Sigmoid colon (tissue), 7 donors: ENCODE results near the gene POLR1H. TPM values are rescaled to one million over a fixed set of nuclear protein-coding genes. Genes with fewer than 3 reads are reported as not detected.
A peak's percentile ranks its signal among the peaks of the same experiment; 100 is the strongest.

Source experiments
- DNase-seq: peaks from one replicate; pipeline ENCODE4 v3.0.0-alpha.2; 2019
- H3K27ac ChIP-seq, 4 donors: fragments of 200-600 bp; sonication (generic); one replicate each; pipeline ENCODE4 v1.5.1; 2016 to 2019; ENCODE audit warnings: mild to moderate bottlenecking in 1 of 4
- H3K27me3 ChIP-seq, 3 donors: fragments of 200-600 bp; sonication (generic); one replicate each; pipeline ENCODE4 v1.5.1; 2019; ENCODE audit warnings: mild to moderate bottlenecking in 1 of 3
- H3K36me3 ChIP-seq, 4 donors: fragments of 200-600 bp; sonication (generic); one replicate each; pipeline ENCODE4 v1.5.1; 2016 to 2019
- H3K4me1 ChIP-seq, 4 donors: fragments of 200-600 bp; sonication (generic); one replicate each; pipeline ENCODE4 v1.5.1; 2017 to 2019
- H3K4me3 ChIP-seq, 4 donors: fragments of 200-600 bp; sonication (generic); one replicate each; pipeline ENCODE4 v1.5.1; 2017 to 2019; ENCODE audit warnings: mild to moderate bottlenecking in 2 of 4, moderate library complexity in 1 of 4
- H3K9me3 ChIP-seq, 4 donors: fragments of 200-600 bp in 3 of 4; sonication (generic) in 3 of 4; one replicate each; pipeline versions ENCODE4 v1.5.1 to v1.6.1; 2013 to 2019
- CTCF ChIP-seq, 4 experiments: fragments of 450-650 bp in 3 of 4; fragments of 200-600 bp in 1 of 4; IDR thresholded peaks; one replicate each; pipeline ENCODE4 v1.5.1; 2016 to 2019; ENCODE audit warnings: antibody characterized with exemption in 4 of 4, mild to moderate bottlenecking in 3 of 4, moderate library complexity in 2 of 4
- EP300 ChIP-seq, 4 donors: sonication (generic); formaldehyde crosslinking; IDR thresholded peaks; one replicate each; pipeline ENCODE4 v1.6.1; 2017; ENCODE audit warnings: antibody characterized with exemption in 4 of 4
- POLR2A ChIP-seq, 2 donors: fragments of 450-650 bp; IDR thresholded peaks; one replicate each; pipeline ENCODE4 v1.6.1; 2016; ENCODE audit warnings: antibody characterized with exemption in 2 of 2, mild to moderate bottlenecking in 2 of 2, moderate library complexity in 2 of 2
- POLR2AphosphoS5 ChIP-seq, 4 donors: sonication (generic); formaldehyde crosslinking; IDR thresholded peaks; one replicate each; pipeline ENCODE4 v1.6.1; 2017; ENCODE audit warnings: antibody characterized with exemption in 4 of 4
- WGBS, 2 donors: extraction: QIAGEN DNeasy Blood & Tissue Kit; methylation state at CpG; one replicate each; pipeline ENCODE4 v1.1.7; 2013; 5-methylcytosine and 5-hydroxymethylcytosine counted together
- intact Hi-C: fragments of 100-400 bp; cut with DNase I; formaldehyde crosslinking; loops from one replicate; pipeline ENCODE4 v1.15.1; 2023
- polyA plus RNA-seq, 3 donors: library from polyadenylated mRNA; stranded (reverse); fragments of 200-250 nt; gene quantifications; one replicate each; pipeline ENCODE4 v1.2.3, GENCODE V29; 2013
- total RNA-seq, 4 donors: library from RNA; depleted of rRNA; stranded (reverse); fragments of >200 nt; gene quantifications; one replicate each; pipeline ENCODE4 v1.1.0, GENCODE V29; 2016
- donor health status: healthy with polysubstance abuse.
- donor health status: Bipolar disorder and iron deficiency.
- donor health status: healthy.

Gene POLR1H
- total and polyA plus RNA-seq, 7 donors, result 11.1 to 70.3 (median 29.3) TPM

DNA sequence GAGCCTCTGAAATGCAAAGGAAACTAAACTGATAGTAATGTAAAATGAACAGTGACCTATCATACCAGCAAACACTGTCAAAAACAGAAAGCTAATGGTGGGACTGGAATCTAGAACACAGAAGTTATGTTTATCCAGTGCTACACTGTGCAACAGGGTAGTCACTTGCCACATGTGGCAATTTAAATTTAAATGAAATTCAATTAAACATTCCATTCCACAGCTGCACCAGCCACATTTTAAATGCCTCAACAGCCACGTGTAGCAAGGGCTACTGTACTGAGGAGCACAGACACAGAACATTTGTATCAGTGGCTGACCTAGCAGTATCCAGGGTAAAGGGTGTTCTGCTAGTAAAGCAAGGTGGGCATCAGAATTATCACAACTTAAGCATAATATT is 5.6 kb upstream of the POLR1H start:
- Histone ChIP-seq H3K27me3 (no peaks in the 10 kb centered on the region), H3K9me3 (no peaks in the 10 kb centered on the region), H3K27ac (no peak overlapping the region), H3K36me3 (peaks cover 0 to 27% (median 3%) of the 10 kb centered on the region in 4 donors), H3K4me1 (peaks cover 0 to 13% (median 10%) of the 10 kb centered on the region in 4 donors), H3K4me3 (no peak overlapping the region)
- 60 to 75% methylated on average over 1 of the region's 1 CpG for WGBS, 2 donors
- intact Hi-C loops, result no loop called here
- TF ChIP-seq POLR2AphosphoS5 (IDR thresholded peaks at IDR 0.05) (no peak), POLR2A (IDR thresholded peaks at IDR 0.05) (no peak), EP300 (IDR thresholded peaks at IDR 0.05) (no peak), CTCF (IDR thresholded peaks at IDR 0.05) (no peak)
- DNase-seq, result no peak

DNA sequence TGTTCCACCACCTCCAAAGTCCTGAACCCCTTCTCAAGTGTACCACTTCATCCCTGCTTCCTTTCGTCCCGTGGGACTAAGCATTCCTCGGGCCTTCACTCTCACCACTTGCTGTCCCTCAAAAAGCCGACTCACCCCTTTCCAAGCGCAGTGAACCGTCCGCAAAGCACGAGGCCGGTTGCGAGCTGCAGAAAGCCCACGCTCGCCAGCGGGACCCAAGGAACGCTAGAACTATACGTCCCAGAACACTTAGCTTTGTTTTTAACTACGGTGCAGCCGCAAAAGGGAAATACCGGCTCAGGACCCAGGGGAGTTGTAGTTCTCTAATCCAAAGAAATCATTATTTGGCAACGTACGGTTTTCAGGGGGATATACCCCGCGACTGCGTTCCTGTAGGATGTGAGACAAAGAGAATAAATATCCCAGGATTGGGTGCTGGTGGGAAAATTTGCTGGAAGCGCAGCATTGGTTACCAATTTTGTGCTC is 416 bp upstream of the POLR1H start:
- no peak for TF ChIP-seq CTCF (IDR thresholded peaks at IDR 0.05)
- TF ChIP-seq POLR2AphosphoS5 (IDR thresholded peaks at IDR 0.05), result no peak
- TF ChIP-seq EP300 (IDR thresholded peaks at IDR 0.05), result no peak
- TF ChIP-seq POLR2A (IDR thresholded peaks at IDR 0.05), result no peak
- H3K27ac ChIP-seq, result peak overlapping the region; percentile 85 to 94 (median 89)
- peak; percentile 69 for DNase-seq
- 0% methylated on average over 24 of the region's 24 CpGs for WGBS, 2 donors
- no peaks in the 10 kb centered on the region for H3K27me3 ChIP-seq
- intact Hi-C loops, result loop anchor here (5.0 to 10.0 kb wide), 4 partner anchors 86 to 1076 kb away; partner anchors contain the start of gene HLA-A
- peaks cover 0 to 27% (median 23%) of the 10 kb centered on the region in 4 donors for H3K4me1 ChIP-seq
- peak overlapping the region; percentile 71 to 91 (median 84) for H3K4me3 ChIP-seq
- peaks cover 0 to 22% (median 0%) of the 10 kb centered on the region in 4 donors for H3K36me3 ChIP-seq
- H3K9me3 ChIP-seq, result no peaks in the 10 kb centered on the region

DNA sequence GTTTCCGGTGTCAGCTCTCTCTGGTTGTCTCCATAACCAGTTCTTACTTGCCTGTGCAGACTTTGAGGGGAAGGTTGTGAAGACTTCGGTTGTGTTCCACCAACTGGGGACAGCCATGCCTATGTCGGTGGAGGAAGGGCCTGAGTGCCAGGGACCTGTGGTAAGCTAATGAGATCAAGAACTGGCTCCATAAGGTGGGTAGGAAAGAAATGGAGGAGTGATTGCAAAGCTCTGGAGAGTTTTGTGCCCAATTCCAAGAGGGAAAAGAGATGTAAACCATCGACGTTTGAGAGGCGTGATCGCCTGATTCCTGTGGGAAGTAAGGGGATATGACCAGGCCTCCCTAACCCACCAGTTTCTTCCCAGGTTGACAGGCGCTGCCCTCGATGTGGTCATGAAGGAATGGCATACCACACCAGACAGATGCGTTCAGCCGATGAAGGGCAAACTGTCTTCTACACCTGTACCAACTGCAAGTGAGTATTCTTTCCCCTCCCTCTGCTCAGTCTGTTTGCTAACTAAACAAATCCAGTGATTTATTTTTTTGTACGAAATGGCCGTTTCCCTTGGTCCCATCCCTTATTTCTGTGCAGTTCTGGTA is 893 bp downstream of the POLR1H start:
- WGBS, 2 donors, result 14 to 41% methylated on average over 13 of the region's 13 CpGs
- peak overlapping the region; percentile 85 to 94 (median 89) for H3K27ac ChIP-seq
- H3K4me1 ChIP-seq, result peaks cover 0 to 35% (median 31%) of the 10 kb centered on the region in 4 donors
- H3K4me3 ChIP-seq, result peak overlapping the region; percentile 71 to 91 (median 84)
- TF ChIP-seq POLR2A (IDR thresholded peaks at IDR 0.05), result no peak
- no peak for TF ChIP-seq CTCF (IDR thresholded peaks at IDR 0.05)
- no peak for TF ChIP-seq EP300 (IDR thresholded peaks at IDR 0.05)
- TF ChIP-seq POLR2AphosphoS5 (IDR thresholded peaks at IDR 0.05), result no peak
- no peaks in the 10 kb centered on the region for H3K9me3 ChIP-seq
- H3K27me3 ChIP-seq, result no peaks in the 10 kb centered on the region
- H3K36me3 ChIP-seq, result peaks cover 0 to 12% (median 0%) of the 10 kb centered on the region in 4 donors
- DNase-seq, result peak; percentile 66
- intact Hi-C loops, result loop anchor here (5.0 to 10.0 kb wide), 4 partner anchors 87 to 1077 kb away; partner anchors contain the start of gene HLA-A

- H3K4me1 ChIP-seq, result peaks cover 0 to 38% (median 34%) of the 10 kb centered on the region in 4 donors
- WGBS, 2 donors, result 77 to 79% methylated on average over 7 of the region's 7 CpGs
Measured at GRCh38 chr6:30062471-30063178, 1.6 kb downstream of the POLR1H start.

More at GRCh38 chr6:30062471-30063178, 1.6 kb downstream of the POLR1H start:
- no peak overlapping the region for H3K4me3 ChIP-seq
- TF ChIP-seq CTCF (IDR thresholded peaks at IDR 0.05), result no peak
- no peak for TF ChIP-seq POLR2AphosphoS5 (IDR thresholded peaks at IDR 0.05)
- no peak for TF ChIP-seq POLR2A (IDR thresholded peaks at IDR 0.05)
- no peak for TF ChIP-seq EP300 (IDR thresholded peaks at IDR 0.05)
- no peak for DNase-seq
- no peaks in the 10 kb centered on the region for H3K9me3 ChIP-seq
- H3K27me3 ChIP-seq, result no peaks in the 10 kb centered on the region
- peaks cover 0 to 5% (median 0%) of the 10 kb centered on the region in 4 donors for H3K36me3 ChIP-seq
- peak overlapping the region in 2 of 4 donors; percentile 86 to 94 for H3K27ac ChIP-seq
- intact Hi-C loops, result loop anchor here (5.0 to 10.0 kb wide), 4 partner anchors 88 to 1078 kb away; partner anchors contain the start of gene HLA-A
